Activated CD8-positive, alpha-beta memory T cell treated with anti-CD3 and anti-CD28 coated beads, Interleukin-2, amount 10 ng/mL, durations not matched to agents 7 days and 5 days (primary cell): Measurements from ENCODE around the gene DYSF. TPM values are rescaled to one million over a fixed set of nuclear protein-coding genes. Genes with fewer than 3 reads are reported as not detected.

Source experiments
- ATAC-seq: fragments of 150-1000 bp; cut with Tn5 transposase; one replicate; pipeline ENCODE4 v1.10.0; 2021; ENCODE audit warnings: moderate library complexity
- CTCF ChIA-PET: fragments of 350-600 bp; sonication (Branson Sonifier 250); formaldehyde crosslinking; loops from one replicate; lab custom pipeline; 2021; ENCODE audit warnings: antibody characterized with exemption; lab: Charles Lee
- DNase-seq: peaks from one replicate; pipeline ENCODE4 v3.0.0-alpha.2; 2020
- H3K27ac Mint-ChIP-seq: one replicate; pipeline ENCODE4 v1.8.0; 2021; ENCODE audit warnings: mild to moderate bottlenecking, mixed read lengths
- H3K27me3 Mint-ChIP-seq: one replicate; pipeline ENCODE4 v1.8.0; 2021; ENCODE audit warnings: mixed read lengths
- H3K36me3 Mint-ChIP-seq: one replicate; pipeline ENCODE4 v1.8.0; 2021; ENCODE audit warnings: mild to moderate bottlenecking, mixed read lengths
- H3K4me1 Mint-ChIP-seq: one replicate; pipeline ENCODE4 v1.8.0; 2021; ENCODE audit warnings: mixed read lengths
- H3K4me3 Mint-ChIP-seq: one replicate; pipeline ENCODE4 v1.8.0; 2021; ENCODE audit warnings: mild to moderate bottlenecking, moderate library complexity, mixed read lengths
- H3K9me3 Mint-ChIP-seq: one replicate; pipeline ENCODE4 v1.8.0; 2022; ENCODE audit warnings: low read depth, mixed read lengths
- total RNA-seq, 2 experiments: library from RNA; stranded (reverse); gene quantifications; one replicate each; pipeline ENCODE4 v1.2.3, GENCODE V29; 2021

DYSF gene
- total RNA-seq, 2 experiments from 2014 or later, result 7.3 to 8.9 TPM

GRCh38 chr2:71560638-71561011, 107.3 kb downstream of the DYSF start:
- H3K9me3 Mint-ChIP-seq, result no peaks in the 10 kb centered on the region
- no peaks in the 10 kb centered on the region for H3K27me3 Mint-ChIP-seq
- no peaks in the 10 kb centered on the region for H3K36me3 Mint-ChIP-seq
- DNase-seq (no peak), ATAC-seq (no peak)
- H3K27ac Mint-ChIP-seq, result no peak overlapping the region
- CTCF ChIA-PET, result no interaction called here
- no peaks in the 10 kb centered on the region for H3K4me1 Mint-ChIP-seq
- no peak overlapping the region for H3K4me3 Mint-ChIP-seq

- Mint-ChIP-seq H3K4me3 (no peak overlapping the region), H3K36me3 (no peaks in the 10 kb centered on the region), H3K4me1 (no peaks in the 10 kb centered on the region), H3K9me3 (no peaks in the 10 kb centered on the region), H3K27ac (no peak overlapping the region), H3K27me3 (no peaks in the 10 kb centered on the region)
- ATAC-seq (no peak), DNase-seq (no peak)
- CTCF ChIA-PET, result no interaction called here
These were observed 108.3 kb downstream of the DYSF start for GRCh38 chr2:71561441-71562267.

DNA sequence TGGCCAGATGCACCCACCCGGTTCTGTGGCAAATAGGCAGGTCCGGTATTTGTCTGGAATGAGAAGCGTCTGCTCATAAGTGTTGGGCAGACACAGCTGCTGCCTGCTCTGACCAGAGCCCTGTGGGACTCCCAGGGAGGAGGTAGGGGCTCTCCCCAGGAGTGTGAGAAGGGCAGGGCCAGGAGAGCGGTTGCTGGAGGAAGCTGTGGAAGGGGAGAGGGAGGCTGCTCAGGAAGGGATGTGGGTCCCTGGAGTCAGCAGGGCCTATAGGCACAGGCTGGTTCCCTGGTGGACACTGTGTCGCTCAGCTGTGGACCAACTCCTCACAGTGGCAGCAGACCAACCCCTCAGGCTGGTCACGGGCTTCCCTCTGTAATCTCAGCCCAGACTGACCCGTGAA, 109.2 kb downstream of the DYSF start:
- no peak for DNase-seq
- CTCF ChIA-PET, result interaction anchor here (0.7 kb wide), 1 partner anchor 17 kb away, joined by 3 read pairs; no protein-coding TSS in a partner anchor
- no peaks in the 10 kb centered on the region for H3K9me3 Mint-ChIP-seq
- H3K36me3 Mint-ChIP-seq, result no peaks in the 10 kb centered on the region
- ATAC-seq, result no peak
- H3K4me3 Mint-ChIP-seq, result no peak overlapping the region
- no peaks in the 10 kb centered on the region for H3K27me3 Mint-ChIP-seq
- H3K27ac Mint-ChIP-seq, result no peak overlapping the region
- no peaks in the 10 kb centered on the region for H3K4me1 Mint-ChIP-seq

GRCh38 chr2:71563872-71564271, 110.5 kb downstream of the DYSF start:
- ATAC-seq, result no peak

GRCh38 chr2:71564361-71564760, 111.0 kb downstream of the DYSF start:
- CTCF ChIA-PET, result interaction anchor here (1.2 to 1.6 kb wide), 2 partner anchors 14 to 15 kb away, joined by 3 read pairs; no protein-coding TSS in a partner anchor
- H3K27ac Mint-ChIP-seq, result no peak overlapping the region
- H3K9me3 Mint-ChIP-seq, result no peaks in the 10 kb centered on the region
- DNase-seq (no peak), ATAC-seq (no peak)
- no peaks in the 10 kb centered on the region for H3K4me1 Mint-ChIP-seq
- H3K4me3 Mint-ChIP-seq, result no peak overlapping the region
- no peaks in the 10 kb centered on the region for H3K36me3 Mint-ChIP-seq
- no peaks in the 10 kb centered on the region for H3K27me3 Mint-ChIP-seq

More at GRCh38 chr2:71563872-71564271, 110.5 kb downstream of the DYSF start:
- H3K36me3 Mint-ChIP-seq, result no peaks in the 10 kb centered on the region
- H3K4me3 Mint-ChIP-seq, result no peak overlapping the region
- DNase-seq, result no peak
- no peaks in the 10 kb centered on the region for H3K4me1 Mint-ChIP-seq
- no peak overlapping the region for H3K27ac Mint-ChIP-seq
- CTCF ChIA-PET, result interaction anchor here (1.6 kb wide), 1 partner anchor 15 kb away, joined by 3 read pairs; no protein-coding TSS in a partner anchor
- no peaks in the 10 kb centered on the region for H3K27me3 Mint-ChIP-seq
- H3K9me3 Mint-ChIP-seq, result no peaks in the 10 kb centered on the region

- H3K36me3 Mint-ChIP-seq, result no peaks in the 10 kb centered on the region
- CTCF ChIA-PET, result interaction anchor here (1.2 to 1.6 kb wide), 2 partner anchors 14 to 16 kb away, joined by 3 read pairs; no protein-coding TSS in a partner anchor
- H3K27ac Mint-ChIP-seq, result no peak overlapping the region
- DNase-seq (no peak), ATAC-seq (no peak)
- no peak overlapping the region for H3K4me3 Mint-ChIP-seq
- H3K9me3 Mint-ChIP-seq, result no peaks in the 10 kb centered on the region
- no peaks in the 10 kb centered on the region for H3K27me3 Mint-ChIP-seq
- H3K4me1 Mint-ChIP-seq, result no peaks in the 10 kb centered on the region
These were observed 111.4 kb downstream of the DYSF start for GRCh38 chr2:71564790-71565189.

DNA sequence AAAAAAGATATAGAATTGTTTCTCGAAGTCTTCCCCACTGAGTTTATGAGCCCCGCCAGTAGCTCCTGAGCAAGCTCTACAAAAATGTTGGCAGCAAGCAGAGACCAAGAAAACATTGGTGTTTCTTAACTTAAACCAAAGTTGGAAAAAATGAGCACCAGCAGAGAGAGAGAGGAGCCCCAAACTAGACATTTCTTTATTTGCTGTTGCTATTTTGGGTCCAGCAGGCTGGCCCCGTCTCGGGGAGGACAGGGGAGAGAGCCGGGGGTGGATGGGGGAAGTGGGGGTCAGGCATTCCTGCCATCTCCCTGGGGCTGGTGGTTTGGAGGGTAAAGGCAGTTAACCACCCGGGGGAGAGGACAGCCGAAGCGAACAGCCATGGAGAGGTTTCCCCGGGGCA, 113.0 kb downstream of the DYSF start:
- peaks cover 3% of the 10 kb centered on the region for H3K36me3 Mint-ChIP-seq
- H3K4me1 Mint-ChIP-seq, result no peaks in the 10 kb centered on the region
- H3K27me3 Mint-ChIP-seq, result no peaks in the 10 kb centered on the region
- CTCF ChIA-PET, result no interaction called here
- no peak overlapping the region for H3K27ac Mint-ChIP-seq
- H3K9me3 Mint-ChIP-seq, result no peaks in the 10 kb centered on the region
- H3K4me3 Mint-ChIP-seq, result no peak overlapping the region
- no peak for DNase-seq
- no peak for ATAC-seq

DNA sequence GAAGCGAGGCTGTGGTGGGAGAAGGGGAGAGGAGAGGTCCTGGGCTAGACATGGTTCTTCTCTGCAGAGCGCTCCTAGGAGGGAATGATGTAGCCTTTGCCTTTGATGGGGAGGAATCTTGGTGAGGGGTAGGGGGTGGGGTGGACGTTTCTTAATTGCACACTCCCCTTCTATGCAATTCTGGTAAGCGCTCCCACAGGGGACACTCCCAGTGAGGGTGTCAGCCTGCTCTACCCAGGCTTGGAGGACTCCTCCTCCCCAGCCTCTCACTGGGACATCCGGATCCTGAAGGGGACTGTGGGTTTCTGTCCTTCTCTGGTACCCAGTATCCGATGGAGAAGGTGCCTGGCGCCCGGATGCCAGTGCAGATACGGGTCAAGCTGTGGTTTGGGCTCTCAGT, 114.3 kb downstream of the DYSF start:
- Mint-ChIP-seq H3K4me3 (no peak overlapping the region), H3K27ac (no peak overlapping the region), H3K4me1 (no peaks in the 10 kb centered on the region), H3K27me3 (no peaks in the 10 kb centered on the region), H3K9me3 (no peaks in the 10 kb centered on the region), H3K36me3 (peaks cover 3% of the 10 kb centered on the region)
- ATAC-seq (no peak), DNase-seq (no peak)
- CTCF ChIA-PET, result no interaction called here

DNA sequence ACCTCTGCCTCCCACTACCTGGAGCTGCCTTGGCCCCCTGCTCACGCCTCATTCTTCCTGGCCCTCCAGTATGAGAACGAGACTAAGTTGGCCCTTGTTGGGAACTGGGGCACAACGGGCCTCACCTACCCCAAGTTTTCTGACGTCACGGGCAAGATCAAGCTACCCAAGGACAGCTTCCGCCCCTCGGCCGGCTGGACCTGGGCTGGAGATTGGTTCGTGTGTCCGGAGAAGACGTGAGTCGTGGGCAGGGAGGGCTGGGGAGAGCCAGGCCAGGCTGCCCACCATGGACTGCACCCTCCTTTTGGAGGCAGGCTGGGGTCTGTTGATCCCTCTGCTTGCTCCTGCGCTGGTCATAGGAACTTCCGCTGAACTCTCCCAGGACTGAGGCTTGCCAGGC, 114.7 kb downstream of the DYSF start:
- Mint-ChIP-seq H3K27me3 (no peaks in the 10 kb centered on the region), H3K9me3 (no peaks in the 10 kb centered on the region), H3K36me3 (peaks cover 3% of the 10 kb centered on the region), H3K4me1 (no peaks in the 10 kb centered on the region), H3K27ac (no peak overlapping the region), H3K4me3 (no peak overlapping the region)
- ATAC-seq (no peak), DNase-seq (no peak)
- CTCF ChIA-PET, result interaction anchor here (0.6 kb wide), 1 partner anchor 261 kb away, joined by 4 read pairs; no protein-coding TSS in a partner anchor

DNA sequence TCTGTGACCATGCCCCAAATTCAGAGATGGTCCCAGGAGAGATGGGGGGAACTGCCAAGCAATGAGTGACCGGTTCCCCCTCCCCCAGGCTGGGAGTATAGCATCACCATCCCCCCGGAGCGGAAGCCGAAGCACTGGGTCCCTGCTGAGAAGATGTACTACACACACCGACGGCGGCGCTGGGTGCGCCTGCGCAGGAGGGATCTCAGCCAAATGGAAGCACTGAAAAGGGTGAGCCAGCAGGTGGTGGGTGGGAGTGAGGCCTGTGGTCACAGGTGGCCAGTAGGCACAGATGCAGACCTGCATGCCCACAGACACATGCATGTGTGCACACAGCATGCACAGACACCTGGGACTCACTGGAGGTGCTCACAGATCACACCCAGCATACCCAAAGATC, 117.2 kb downstream of the DYSF start:
- no peak overlapping the region for H3K27ac Mint-ChIP-seq
- H3K27me3 Mint-ChIP-seq, result no peaks in the 10 kb centered on the region
- CTCF ChIA-PET, result no interaction called here
- H3K36me3 Mint-ChIP-seq, result peaks cover 3% of the 10 kb centered on the region
- ATAC-seq, result no peak
- H3K4me3 Mint-ChIP-seq, result no peak overlapping the region
- no peaks in the 10 kb centered on the region for H3K9me3 Mint-ChIP-seq
- H3K4me1 Mint-ChIP-seq, result no peaks in the 10 kb centered on the region
- DNase-seq, result no peak

GRCh38 chr2:71570951-71571460, 117.6 kb downstream of the DYSF start:
- Mint-ChIP-seq H3K27ac (no peak overlapping the region), H3K9me3 (no peaks in the 10 kb centered on the region), H3K27me3 (no peaks in the 10 kb centered on the region), H3K36me3 (peaks cover 3% of the 10 kb centered on the region), H3K4me1 (no peaks in the 10 kb centered on the region), H3K4me3 (no peak overlapping the region)
- CTCF ChIA-PET, result no interaction called here
- ATAC-seq (no peak), DNase-seq (no peak)

DNA sequence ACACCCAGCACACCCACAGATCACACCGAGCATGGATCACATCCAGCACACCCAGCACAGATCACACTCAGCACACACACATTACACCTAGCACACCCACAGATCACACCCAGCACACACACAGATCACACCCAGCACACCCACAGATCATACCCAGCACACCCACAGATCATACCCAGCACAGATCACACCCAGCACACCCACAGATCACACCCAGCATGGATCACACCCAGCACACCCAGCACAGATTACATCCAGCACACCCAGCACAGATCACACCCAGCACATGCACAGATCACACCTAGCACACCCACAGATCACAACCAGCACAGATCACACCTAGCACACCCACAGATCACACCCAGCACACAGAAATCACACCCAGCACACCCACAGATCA, 118.6 kb downstream of the DYSF start:
- no peaks in the 10 kb centered on the region for H3K4me1 Mint-ChIP-seq
- H3K27me3 Mint-ChIP-seq, result no peaks in the 10 kb centered on the region
- no peak overlapping the region for H3K27ac Mint-ChIP-seq
- ATAC-seq (no peak), DNase-seq (no peak)
- H3K9me3 Mint-ChIP-seq, result no peaks in the 10 kb centered on the region
- no peak overlapping the region for H3K4me3 Mint-ChIP-seq
- H3K36me3 Mint-ChIP-seq, result peaks cover 3% of the 10 kb centered on the region
- CTCF ChIA-PET, result no interaction called here

- ATAC-seq, result no peak
- no peak overlapping the region for H3K27ac Mint-ChIP-seq
- CTCF ChIA-PET, result no interaction called here
These were observed 122.6 kb downstream of the DYSF start for GRCh38 chr2:71575966-71576365.

DNA sequence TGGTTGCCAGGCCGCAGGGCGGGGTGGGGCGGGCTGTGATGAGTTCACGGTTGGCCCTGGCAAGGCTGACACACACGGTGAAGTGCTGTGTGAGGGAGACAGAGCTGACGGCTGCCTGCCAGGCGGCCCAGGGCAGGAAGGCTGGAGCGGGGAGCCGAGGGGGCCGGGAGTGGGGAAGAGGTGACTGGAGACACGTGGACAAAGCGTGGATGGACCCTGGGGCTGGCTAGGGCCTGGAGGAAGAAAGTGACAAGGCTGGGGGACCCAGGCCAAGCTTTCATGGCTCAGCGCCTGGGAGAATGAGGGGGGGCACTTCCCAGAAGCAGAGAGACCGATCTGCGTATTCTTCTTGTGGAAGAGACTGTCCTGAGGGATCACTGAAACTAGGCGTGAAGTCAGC, 123.2 kb downstream of the DYSF start:
- Mint-ChIP-seq H3K27me3 (no peaks in the 10 kb centered on the region), H3K36me3 (no peaks in the 10 kb centered on the region), H3K9me3 (no peaks in the 10 kb centered on the region), H3K4me3 (no peak overlapping the region), H3K27ac (no peak overlapping the region), H3K4me1 (no peaks in the 10 kb centered on the region)
- CTCF ChIA-PET, result no interaction called here
- no peak for DNase-seq
- ATAC-seq, result no peak

More at GRCh38 chr2:71575966-71576365, 122.6 kb downstream of the DYSF start:
- no peaks in the 10 kb centered on the region for H3K36me3 Mint-ChIP-seq
- H3K9me3 Mint-ChIP-seq, result no peaks in the 10 kb centered on the region
- no peaks in the 10 kb centered on the region for H3K4me1 Mint-ChIP-seq
- no peak for DNase-seq
- no peak overlapping the region for H3K4me3 Mint-ChIP-seq
- H3K27me3 Mint-ChIP-seq, result no peaks in the 10 kb centered on the region
